ENCODE results near the gene KRT13. TPM values are rescaled to one million over a fixed set of nuclear protein-coding genes. Genes with fewer than 3 reads are reported as not detected.

The KRT13 gene
- total RNA-seq, 1 experiment from 2014 or later: not detected

- Histone ChIP-seq H3K27ac (ENCODE audit: low read depth, low read length, poor library complexity, severe bottlenecking) (no peak overlapping the region), H3K27me3 (replicated peaks; ENCODE audit: insufficient read depth, low read depth, low read length, poor library complexity) (no peaks in the 10 kb centered on the region), H3K4me1 (ENCODE audit: insufficient read depth, low read length, poor library complexity, severe bottlenecking) (no peaks in the 10 kb centered on the region), H3K36me3 (ENCODE audit: insufficient read depth, low read length, poor library complexity, severe bottlenecking) (no peaks in the 10 kb centered on the region), H3K4me3 (ENCODE audit: low read depth, low read length, poor library complexity, severe bottlenecking) (no peak overlapping the region), H3K9me3 (ENCODE audit: low read depth, low read length, poor library complexity, severe bottlenecking) (no peaks in the 10 kb centered on the region)
- ChIA-PET CTCF (interaction anchor here (1.8 kb wide), 1 partner anchor 9 kb away, joined by 6 read pairs; no protein-coding TSS in a partner anchor), POLR2A (ENCODE audit: low non-redundant PET) (no interaction called here)
- DNase-seq (ENCODE audit: low spot score): no peak
- no peak for TF ChIP-seq EZH2 (IDR thresholded peaks at IDR 0.05; ENCODE audit: borderline replicate concordance, low read depth, low read length, poor library complexity, severe bottlenecking)
- TF ChIP-seq CTCF (conservative IDR thresholded peaks at IDR 0.05; ENCODE audit: low read depth, low read length): no peak
- intact Hi-C loops (cut with micrococcal nuclease; ENCODE audit: unreplicated experiment): no loop called here
- BruUV-seq (replicated peaks): no TSS peak
Measured at GRCh38 chr17:41539979-41540701, 34.7 kb upstream of the KRT13 start.

GRCh38 chr17:41539071-41539492, 33.7 kb upstream of the KRT13 start:
- BruUV-seq (replicated peaks): no TSS peak

GRCh38 chr17:41538565-41538991, 33.2 kb upstream of the KRT13 start:
- H3K36me3 ChIP-seq (ENCODE audit: insufficient read depth, low read length, poor library complexity, severe bottlenecking): no peaks in the 10 kb centered on the region
- no TSS peak for BruUV-seq (replicated peaks)
- H3K4me3 ChIP-seq (ENCODE audit: low read depth, low read length, poor library complexity, severe bottlenecking): no peak overlapping the region
- H3K4me1 ChIP-seq (ENCODE audit: insufficient read depth, low read length, poor library complexity, severe bottlenecking): no peaks in the 10 kb centered on the region
- no peaks in the 10 kb centered on the region for H3K9me3 ChIP-seq (ENCODE audit: low read depth, low read length, poor library complexity, severe bottlenecking)
- intact Hi-C loops (cut with micrococcal nuclease; ENCODE audit: unreplicated experiment): no loop called here
- no peak overlapping the region for H3K27ac ChIP-seq (ENCODE audit: low read depth, low read length, poor library complexity, severe bottlenecking)
- no peak for TF ChIP-seq EZH2 (IDR thresholded peaks at IDR 0.05; ENCODE audit: borderline replicate concordance, low read depth, low read length, poor library complexity, severe bottlenecking)
- TF ChIP-seq CTCF (conservative IDR thresholded peaks at IDR 0.05; ENCODE audit: low read depth, low read length): no peak
- ChIA-PET CTCF (interaction anchor here (0.6 to 1.8 kb wide), 2 partner anchors 11 to 50 kb away, joined by 4 to 6 read pairs; no protein-coding TSS in a partner anchor), POLR2A (ENCODE audit: low non-redundant PET) (no interaction called here)
- DNase-seq (ENCODE audit: low spot score): no peak
- H3K27me3 ChIP-seq (replicated peaks; ENCODE audit: insufficient read depth, low read depth, low read length, poor library complexity): no peaks in the 10 kb centered on the region

More at GRCh38 chr17:41539071-41539492, 33.7 kb upstream of the KRT13 start:
- ChIA-PET CTCF (interaction anchor here (1.8 kb wide), 1 partner anchor 10 kb away, joined by 6 read pairs; no protein-coding TSS in a partner anchor), POLR2A (ENCODE audit: low non-redundant PET) (no interaction called here)
- Histone ChIP-seq H3K4me3 (ENCODE audit: low read depth, low read length, poor library complexity, severe bottlenecking) (no peak overlapping the region), H3K27ac (ENCODE audit: low read depth, low read length, poor library complexity, severe bottlenecking) (no peak overlapping the region), H3K36me3 (ENCODE audit: insufficient read depth, low read length, poor library complexity, severe bottlenecking) (no peaks in the 10 kb centered on the region), H3K27me3 (replicated peaks; ENCODE audit: insufficient read depth, low read depth, low read length, poor library complexity) (no peaks in the 10 kb centered on the region), H3K9me3 (ENCODE audit: low read depth, low read length, poor library complexity, severe bottlenecking) (no peaks in the 10 kb centered on the region), H3K4me1 (ENCODE audit: insufficient read depth, low read length, poor library complexity, severe bottlenecking) (no peaks in the 10 kb centered on the region)
- no peak for DNase-seq (ENCODE audit: low spot score)
- no peak for TF ChIP-seq EZH2 (IDR thresholded peaks at IDR 0.05; ENCODE audit: borderline replicate concordance, low read depth, low read length, poor library complexity, severe bottlenecking)
- TF ChIP-seq CTCF (conservative IDR thresholded peaks at IDR 0.05; ENCODE audit: low read depth, low read length): no peak
- intact Hi-C loops (cut with micrococcal nuclease; ENCODE audit: unreplicated experiment): no loop called here

All from A673 (cell line).